Nephron progenitor cell (in vitro differentiated cells): ENCODE data around the gene OXCT1.

ENCODE experiments used
- DNase-seq: peaks from one replicate; pipeline ENCODE4 v3.0.0; 2021
- H3K27ac Mint-ChIP-seq: 2 replicates; pipeline ENCODE4 v1.8.0; 2021; ENCODE audit warnings: mild to moderate bottlenecking, moderate library complexity, mixed read lengths
- H3K27me3 Mint-ChIP-seq: 2 replicates; pipeline ENCODE4 v1.8.0; 2021; ENCODE audit warnings: mild to moderate bottlenecking, low read depth, mixed read lengths; ENCODE audit not compliant: poor library complexity
- H3K36me3 Mint-ChIP-seq: 2 replicates; pipeline ENCODE4 v1.8.0; 2021; ENCODE audit warnings: low read depth, mixed read lengths
- H3K4me1 Mint-ChIP-seq: 2 replicates; pipeline ENCODE4 v1.8.0; 2021; ENCODE audit warnings: mixed read lengths
- H3K4me3 Mint-ChIP-seq: 2 replicates; pipeline ENCODE4 v1.8.0; 2021; ENCODE audit warnings: mild to moderate bottlenecking, moderate library complexity, mixed read lengths
- H3K9me3 Mint-ChIP-seq: 2 replicates; pipeline ENCODE4 v1.8.0; 2021; ENCODE audit warnings: mild to moderate bottlenecking, moderate library complexity, mixed read lengths
- TF ChIP-seq, protein P1 (sequence below): fragments of 200-600 bp; sonication (generic); IDR thresholded peaks from 2 replicates; pipeline ENCODE4 v1.5.0; 2021; ENCODE audit warnings: antibody characterized with exemption

The OXCT1 gene

DNA sequence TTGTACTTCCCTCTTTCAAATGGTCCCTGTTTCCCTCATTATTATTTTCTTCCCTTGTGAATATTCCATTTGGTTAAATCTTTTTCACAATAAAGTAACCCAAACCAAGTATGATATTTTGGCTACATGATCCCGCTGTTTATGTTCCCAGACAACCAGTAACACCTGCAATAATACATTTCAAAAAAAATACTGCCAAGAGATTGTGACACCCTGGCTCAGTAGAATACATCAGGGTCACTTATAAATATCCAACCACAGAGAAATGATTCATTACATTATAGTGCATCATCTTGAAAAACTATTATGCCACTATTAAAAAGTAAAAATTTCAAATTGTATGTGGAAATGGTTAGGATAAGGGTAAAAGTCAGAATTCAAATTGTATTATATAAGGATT, 7.2 kb upstream of the OXCT1 start:
- H3K27me3 Mint-ChIP-seq = peaks cover 7% of the 10 kb centered on the region
- H3K36me3 Mint-ChIP-seq = no peaks in the 10 kb centered on the region
- peaks cover 11% of the 10 kb centered on the region for H3K4me1 Mint-ChIP-seq
- DNase-seq = no peak
- TF ChIP-seq, protein P1, sequence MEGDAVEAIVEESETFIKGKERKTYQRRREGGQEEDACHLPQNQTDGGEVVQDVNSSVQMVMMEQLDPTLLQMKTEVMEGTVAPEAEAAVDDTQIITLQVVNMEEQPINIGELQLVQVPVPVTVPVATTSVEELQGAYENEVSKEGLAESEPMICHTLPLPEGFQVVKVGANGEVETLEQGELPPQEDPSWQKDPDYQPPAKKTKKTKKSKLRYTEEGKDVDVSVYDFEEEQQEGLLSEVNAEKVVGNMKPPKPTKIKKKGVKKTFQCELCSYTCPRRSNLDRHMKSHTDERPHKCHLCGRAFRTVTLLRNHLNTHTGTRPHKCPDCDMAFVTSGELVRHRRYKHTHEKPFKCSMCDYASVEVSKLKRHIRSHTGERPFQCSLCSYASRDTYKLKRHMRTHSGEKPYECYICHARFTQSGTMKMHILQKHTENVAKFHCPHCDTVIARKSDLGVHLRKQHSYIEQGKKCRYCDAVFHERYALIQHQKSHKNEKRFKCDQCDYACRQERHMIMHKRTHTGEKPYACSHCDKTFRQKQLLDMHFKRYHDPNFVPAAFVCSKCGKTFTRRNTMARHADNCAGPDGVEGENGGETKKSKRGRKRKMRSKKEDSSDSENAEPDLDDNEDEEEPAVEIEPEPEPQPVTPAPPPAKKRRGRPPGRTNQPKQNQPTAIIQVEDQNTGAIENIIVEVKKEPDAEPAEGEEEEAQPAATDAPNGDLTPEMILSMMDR = no peak
- no peak overlapping the region for H3K27ac Mint-ChIP-seq
- H3K9me3 Mint-ChIP-seq = peaks cover 6% of the 10 kb centered on the region
- H3K4me3 Mint-ChIP-seq = no peak overlapping the region

DNA sequence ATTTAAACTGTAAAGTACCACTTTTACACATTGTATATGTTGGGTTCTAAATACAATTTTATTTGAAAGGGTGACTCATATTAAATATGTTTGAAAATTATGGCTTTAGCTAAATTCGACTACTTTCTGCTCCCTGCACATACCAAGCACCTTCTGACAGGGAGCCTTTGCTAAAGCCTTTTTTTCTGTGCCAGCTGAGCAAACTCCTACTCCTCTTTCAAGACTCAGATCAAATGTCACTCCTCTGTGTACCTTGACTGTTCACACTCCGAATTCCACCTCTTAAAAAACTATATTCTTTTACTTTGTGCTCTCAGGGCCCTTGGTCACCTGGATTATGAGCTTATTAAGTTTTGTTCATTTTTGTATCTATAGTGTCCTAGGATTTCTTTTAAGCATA, 6.5 kb upstream of the OXCT1 start:
- Mint-ChIP-seq H3K4me3 (no peak overlapping the region), H3K4me1 (peaks cover 11% of the 10 kb centered on the region), H3K27me3 (peaks cover 3% of the 10 kb centered on the region), H3K9me3 (peaks cover 6% of the 10 kb centered on the region), H3K27ac (no peak overlapping the region), H3K36me3 (no peaks in the 10 kb centered on the region)
- TF ChIP-seq, protein P1 = no peak
- no peak for DNase-seq

DNA sequence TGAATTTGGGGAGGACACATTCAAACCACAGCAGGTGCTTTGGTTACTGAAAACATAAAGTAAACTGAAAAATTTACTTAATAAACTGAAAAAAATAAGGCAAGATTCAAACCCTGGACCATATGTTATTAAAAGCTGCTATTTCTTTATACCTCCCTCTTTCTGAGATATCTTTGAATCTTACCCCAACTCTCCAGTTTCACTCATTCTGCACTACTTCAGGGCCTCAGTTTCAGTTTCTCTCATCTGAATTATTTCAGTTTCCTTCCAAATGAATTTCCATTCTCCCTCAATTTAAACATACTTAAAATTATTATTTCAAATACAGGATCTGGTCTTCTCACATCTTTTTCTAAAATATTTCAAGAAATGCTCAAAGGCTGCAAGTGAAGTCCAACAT, 4.9 kb upstream of the OXCT1 start:
- no peak for DNase-seq
- no peak overlapping the region for H3K4me3 Mint-ChIP-seq
- no peaks in the 10 kb centered on the region for H3K36me3 Mint-ChIP-seq
- TF ChIP-seq, protein P1 = no peak
- H3K9me3 Mint-ChIP-seq = peaks cover 6% of the 10 kb centered on the region
- no peak overlapping the region for H3K27ac Mint-ChIP-seq
- peaks cover 3% of the 10 kb centered on the region for H3K27me3 Mint-ChIP-seq
- H3K4me1 Mint-ChIP-seq = peaks cover 16% of the 10 kb centered on the region

DNA sequence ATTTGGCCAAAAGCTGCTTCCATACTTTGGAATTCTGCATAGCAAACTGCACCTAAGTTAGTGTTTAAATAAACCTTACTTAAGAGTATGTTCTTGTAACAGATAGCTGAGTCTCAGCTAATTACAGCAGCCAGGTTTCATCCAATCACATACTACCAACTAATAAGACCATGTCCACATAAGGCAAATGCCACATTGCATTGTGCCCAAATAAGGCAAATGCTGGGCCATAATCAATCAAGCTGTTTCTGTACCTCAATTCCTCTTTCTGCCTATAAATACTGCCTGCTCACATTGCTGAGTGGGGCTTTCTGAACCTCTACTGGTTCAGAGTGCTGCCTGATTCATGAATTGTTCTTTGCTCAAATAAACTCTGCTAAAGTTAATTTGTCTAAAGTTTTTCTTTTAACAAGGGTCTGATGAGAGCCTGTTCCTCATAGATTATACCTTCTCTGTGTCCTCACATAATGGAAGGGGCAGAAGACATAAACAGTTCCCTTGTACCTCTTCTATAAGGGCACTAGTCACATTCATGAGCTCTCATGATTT, 4.4 kb upstream of the OXCT1 start:
- peaks cover 3% of the 10 kb centered on the region for H3K27me3 Mint-ChIP-seq
- H3K27ac Mint-ChIP-seq = no peak overlapping the region
- H3K4me1 Mint-ChIP-seq = peaks cover 16% of the 10 kb centered on the region
- DNase-seq = no peak
- no peaks in the 10 kb centered on the region for H3K36me3 Mint-ChIP-seq
- no peak overlapping the region for H3K4me3 Mint-ChIP-seq
- TF ChIP-seq, protein P1 = no peak
- peaks cover 6% of the 10 kb centered on the region for H3K9me3 Mint-ChIP-seq

DNA sequence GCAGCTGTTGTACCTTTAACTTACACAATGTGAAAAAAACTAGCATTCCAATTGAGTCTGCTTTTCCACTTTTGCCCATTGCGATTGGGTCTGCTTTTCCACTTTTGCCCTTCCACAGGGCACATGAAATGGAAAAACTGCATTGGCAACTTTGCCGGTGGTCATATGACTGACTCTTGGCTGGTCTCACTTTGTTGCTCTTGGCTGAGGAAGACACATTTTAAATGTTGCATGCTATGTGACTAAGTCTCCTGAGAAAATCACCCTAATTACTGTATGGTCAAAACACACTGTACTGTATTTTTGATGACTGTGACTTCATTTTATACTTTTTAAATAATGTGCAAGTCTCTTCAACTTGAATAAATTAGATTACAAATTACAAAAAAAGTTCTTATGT, 1.6 kb upstream of the OXCT1 start:
- DNase-seq = no peak
- Mint-ChIP-seq H3K27me3 (peaks cover 6% of the 10 kb centered on the region), H3K4me3 (no peak overlapping the region), H3K9me3 (peaks cover 6% of the 10 kb centered on the region), H3K36me3 (peaks cover 10% of the 10 kb centered on the region), H3K27ac (no peak overlapping the region), H3K4me1 (peaks cover 30% of the 10 kb centered on the region)
- TF ChIP-seq, protein P1 = no peak

DNA sequence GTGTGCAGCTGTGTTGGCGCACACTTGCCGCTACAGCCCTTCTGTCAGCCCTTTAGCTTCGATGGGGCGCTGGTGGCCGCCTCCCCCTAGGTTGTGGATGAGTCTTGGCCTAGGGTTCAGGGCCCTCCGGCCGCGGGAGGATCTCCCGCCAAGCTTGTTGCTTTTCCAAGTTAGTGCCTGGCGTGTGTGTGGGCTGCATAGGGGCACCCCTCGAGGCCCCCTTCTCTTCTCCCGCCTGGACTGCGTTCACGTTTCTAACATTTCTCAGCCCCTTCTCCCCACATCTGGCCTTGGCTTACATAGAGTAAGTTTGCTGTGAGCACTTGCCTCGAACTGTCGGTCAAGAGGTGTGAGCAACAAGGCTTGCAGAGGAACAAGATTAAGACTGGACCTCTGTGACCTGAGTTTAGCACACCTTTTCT, 413 bp upstream of the OXCT1 start:
- Mint-ChIP-seq H3K4me1 (peaks cover 25% of the 10 kb centered on the region), H3K36me3 (peaks cover 10% of the 10 kb centered on the region), H3K27me3 (peaks cover 6% of the 10 kb centered on the region), H3K4me3 (peak overlapping the region; percentile 89), H3K9me3 (peaks cover 6% of the 10 kb centered on the region), H3K27ac (peak overlapping the region; percentile 6)
- DNase-seq = no peak
- TF ChIP-seq, protein P1 = no peak
